H1 (cell line): ENCODE results near the gene NPSR1. TPM values are rescaled to one million over a fixed set of nuclear protein-coding genes. Genes with fewer than 3 reads are reported as not detected.

Source experiments
- GABPA ChIP-seq: IDR thresholded peaks from 2 replicates; pipeline ENCODE4 v1.6.1; 2011; ENCODE audit warnings: mild to moderate bottlenecking, low read length, moderate library complexity, borderline replicate concordance; ENCODE audit not compliant: insufficient read depth
- POLR2A ChIP-seq, 2 experiments: IDR thresholded peaks; 1 replicate in 1 of 2; 2 replicates in 1 of 2; pipeline ENCODE4 v1.6.1; 2011; ENCODE audit warnings: low read depth in 2 of 2, low read length in 2 of 2, mild to moderate bottlenecking in 2 of 2; ENCODE audit errors: control extremely low read depth in 1 of 2
- ZNF274 ChIP-seq: IDR thresholded peaks from 2 replicates; pipeline ENCODE4 v1.7.0; 2012; ENCODE audit warnings: low read length, borderline replicate concordance; ENCODE audit errors: extremely low read depth
- polyA plus RNA-seq, 7 experiments: library from polyadenylated mRNA; depleted of rRNA in 3 of 7; stranded (reverse) in 5 of 7; unstranded in 2 of 7; fragments of >200 nt in 5 of 7; fragments of 200-250 nt in 2 of 7; gene quantifications; 1 replicate in 5 of 7; 2 replicates in 1 of 7; 4 replicates in 1 of 7; pipeline versions ENCODE4 v1.2.1 to v1.2.3, GENCODE V29; 2011 to 2013; ENCODE audit warnings: missing spikeins in 2 of 7, mixed read lengths in 2 of 7
- total RNA-seq: library from RNA; stranded (reverse); fragmentation: NEBNext Ultra II Directional; extraction: Animal tissue kit (Norgen Biotek cat#: 25700); gene quantifications from 2 replicates; pipeline ENCODE4 v1.2.1, GENCODE V29; 2021

Gene NPSR1
- total and polyA plus RNA-seq, 2 of the 8 experiments (the other 6 are each of a cell fraction or from before 2014, with no cell fraction given) = not detected

GRCh38 chr7:34750209-34750608 is 92.2 kb downstream of the NPSR1 start (continued):
- TF ChIP-seq ZNF274 (no peak), GABPA (no peak), POLR2A (IDR thresholded peaks at IDR 0.05; ENCODE audit: control extremely low read depth in 1 of 2, low read depth in 2 of 2, low read length in 2 of 2) (no peak)
